MCF 10A (cell line): ENCODE results near the gene GATA6. TPM values are rescaled to one million over a fixed set of nuclear protein-coding genes. Genes with fewer than 3 reads are reported as not detected.

ENCODE experiments used
- BruUV-seq: library from RNA; stranded (reverse); fragments of 400-500 nt; replicated peaks from 2 replicates; lab custom pipeline; 2021; lab: Mats Ljungman, UMichigan
- CTCF ChIA-PET: fragments of 300-600 bp; sonication (Branson Sonifier 250); formaldehyde crosslinking; extraction: SDS; loops from one replicate; lab custom pipeline; 2021; ENCODE audit warnings: antibody characterized with exemption, inconsistent platforms; lab: Yijun Ruan, JAX
- POLR2A ChIA-PET: fragments of 300-600, 350-650 bp; sonication (Branson Sonifier 250); formaldehyde crosslinking; extraction: SDS; loops from one replicate; lab custom pipeline; 2020; ENCODE audit warnings: antibody characterized with exemption, inconsistent platforms; lab: Yijun Ruan, JAX
- DNase-seq: peaks from one replicate; pipeline ENCODE4 v3.0.0-alpha.2; 2018; ENCODE audit not compliant: unreplicated experiment
- H3K27ac Mint-ChIP-seq: one replicate; pipeline ENCODE4 v1.8.0; 2022; ENCODE audit warnings: mild to moderate bottlenecking, low read depth, mixed read lengths; ENCODE audit not compliant: unreplicated experiment
- H3K27me3 Mint-ChIP-seq: one replicate; pipeline ENCODE4 v1.8.0; 2022; ENCODE audit warnings: mixed read lengths; ENCODE audit not compliant: insufficient read depth, unreplicated experiment
- H3K36me3 Mint-ChIP-seq: one replicate; pipeline ENCODE4 v1.8.0; 2022; ENCODE audit warnings: mild to moderate bottlenecking, moderate library complexity, mixed read lengths; ENCODE audit not compliant: insufficient read depth, unreplicated experiment
- H3K4me1 Mint-ChIP-seq: one replicate; pipeline ENCODE4 v1.8.0; 2022; ENCODE audit warnings: mixed read lengths; ENCODE audit not compliant: insufficient read depth, unreplicated experiment
- H3K4me3 Mint-ChIP-seq: one replicate; pipeline ENCODE4 v1.8.0; 2022; ENCODE audit warnings: mild to moderate bottlenecking, moderate library complexity, mixed read lengths; ENCODE audit not compliant: unreplicated experiment
- H3K9me3 Mint-ChIP-seq: one replicate; pipeline ENCODE4 v1.8.0; 2022; ENCODE audit warnings: mixed read lengths; ENCODE audit not compliant: unreplicated experiment
- intact Hi-C: fragments of 100-400 bp; cut with micrococcal nuclease; formaldehyde crosslinking; loops from 2 replicates; pipeline ENCODE4 v1.14.1; 2022
- total RNA-seq: library from RNA; stranded (reverse); gene quantifications from 2 replicates; pipeline ENCODE4 v1.2.3, GENCODE V29; 2022
- TF ChIP-seq, protein P1 (sequence below): fragments of 200-600 bp; IDR thresholded peaks from one replicate; pipeline ENCODE4 v1.8.0; 2022; ENCODE audit warnings: antibody characterized with exemption, mild to moderate bottlenecking; ENCODE audit not compliant: unreplicated experiment

Gene GATA6
- total RNA-seq, 1 experiment from 2014 or later = 6.7 TPM

GRCh38 chr18:22161090-22161489 lies 8.3 kb upstream of the GATA6 start:
- H3K4me3 Mint-ChIP-seq = no peak overlapping the region
- POLR2A ChIA-PET = no interaction called here
- BruUV-seq = no TSS peak
- no peaks in the 10 kb centered on the region for H3K27me3 Mint-ChIP-seq
- CTCF ChIA-PET = interaction anchor here (0.5 kb wide), 1 partner anchor 44 kb away, joined by 4 read pairs; no protein-coding TSS in a partner anchor
- no peaks in the 10 kb centered on the region for H3K36me3 Mint-ChIP-seq
- no peak for DNase-seq
- no peak overlapping the region for H3K27ac Mint-ChIP-seq
- H3K4me1 Mint-ChIP-seq = no peaks in the 10 kb centered on the region
- H3K9me3 Mint-ChIP-seq = no peaks in the 10 kb centered on the region
- TF ChIP-seq, protein P1, sequence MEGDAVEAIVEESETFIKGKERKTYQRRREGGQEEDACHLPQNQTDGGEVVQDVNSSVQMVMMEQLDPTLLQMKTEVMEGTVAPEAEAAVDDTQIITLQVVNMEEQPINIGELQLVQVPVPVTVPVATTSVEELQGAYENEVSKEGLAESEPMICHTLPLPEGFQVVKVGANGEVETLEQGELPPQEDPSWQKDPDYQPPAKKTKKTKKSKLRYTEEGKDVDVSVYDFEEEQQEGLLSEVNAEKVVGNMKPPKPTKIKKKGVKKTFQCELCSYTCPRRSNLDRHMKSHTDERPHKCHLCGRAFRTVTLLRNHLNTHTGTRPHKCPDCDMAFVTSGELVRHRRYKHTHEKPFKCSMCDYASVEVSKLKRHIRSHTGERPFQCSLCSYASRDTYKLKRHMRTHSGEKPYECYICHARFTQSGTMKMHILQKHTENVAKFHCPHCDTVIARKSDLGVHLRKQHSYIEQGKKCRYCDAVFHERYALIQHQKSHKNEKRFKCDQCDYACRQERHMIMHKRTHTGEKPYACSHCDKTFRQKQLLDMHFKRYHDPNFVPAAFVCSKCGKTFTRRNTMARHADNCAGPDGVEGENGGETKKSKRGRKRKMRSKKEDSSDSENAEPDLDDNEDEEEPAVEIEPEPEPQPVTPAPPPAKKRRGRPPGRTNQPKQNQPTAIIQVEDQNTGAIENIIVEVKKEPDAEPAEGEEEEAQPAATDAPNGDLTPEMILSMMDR = no peak
- intact Hi-C loops = loop anchor here (10.0 kb wide), 4 partner anchors 166 to 634 kb away; no protein-coding TSS in a partner anchor

GRCh38 chr18:22163416-22164161 lies 5.8 kb upstream of the GATA6 start:
- Mint-ChIP-seq H3K4me3 (no peak overlapping the region), H3K9me3 (no peaks in the 10 kb centered on the region), H3K4me1 (no peaks in the 10 kb centered on the region), H3K36me3 (no peaks in the 10 kb centered on the region), H3K27ac (no peak overlapping the region), H3K27me3 (no peaks in the 10 kb centered on the region)
- intact Hi-C loops = loop anchor here (10.0 kb wide), 4 partner anchors 169 to 631 kb away; no protein-coding TSS in a partner anchor
- no TSS peak for BruUV-seq
- CTCF ChIA-PET = interaction anchor here (0.6 kb wide), 1 partner anchor 246 kb away, joined by 3 read pairs; no protein-coding TSS in a partner anchor
- DNase-seq = no peak
- POLR2A ChIA-PET = no interaction called here
- TF ChIP-seq, protein P1 = no peak

GRCh38 chr18:22164337-22165048 lies 4.9 kb upstream of the GATA6 start:
- Mint-ChIP-seq H3K9me3 (no peaks in the 10 kb centered on the region), H3K4me3 (no peak overlapping the region), H3K27me3 (no peaks in the 10 kb centered on the region), H3K36me3 (no peaks in the 10 kb centered on the region), H3K27ac (no peak overlapping the region), H3K4me1 (no peaks in the 10 kb centered on the region)
- intact Hi-C loops = loop anchor here (5.0 to 10.0 kb wide), 5 partner anchors 170 to 630 kb away; no protein-coding TSS in a partner anchor
- no peak for DNase-seq
- TF ChIP-seq, protein P1 = no peak
- POLR2A ChIA-PET = interaction anchor here (0.7 kb wide), 1 partner anchor 9 kb away, joined by 3 read pairs; no protein-coding TSS in a partner anchor
- CTCF ChIA-PET = interaction anchor here (0.6 kb wide), 1 partner anchor 245 kb away, joined by 3 read pairs; no protein-coding TSS in a partner anchor
- no TSS peak for BruUV-seq
